K562 (cell line): ENCODE results near the gene JSRP1. TPM values are rescaled to one million over a fixed set of nuclear protein-coding genes. Genes with fewer than 3 reads are reported as not detected.
A peak's percentile ranks its signal among the peaks of the same experiment; 100 is the strongest.

Source experiments
- BRF2 ChIP-seq: IDR thresholded peaks from 3 replicates; pipeline ENCODE4 v1.6.1; 2011; ENCODE audit warnings: borderline replicate concordance, mild to moderate bottlenecking; ENCODE audit not compliant: insufficient read length, insufficient read depth
- CREB3L1 ChIP-seq: fragments of 450-650 bp; IDR thresholded peaks from 2 replicates; pipeline ENCODE4 v1.6.1; 2014; ENCODE audit warnings: low read depth, mild to moderate bottlenecking, moderate library complexity, borderline replicate concordance
- EP400 ChIP-seq: fragments of 450-650 bp; IDR thresholded peaks from 2 replicates; pipeline ENCODE4 v1.6.1; 2017; ENCODE audit warnings: antibody characterized with exemption, mild to moderate bottlenecking, moderate library complexity
- ETV6 ChIP-seq, 3 experiments: fragments of 150-350 bp in 1 of 3; sonication (generic) in 1 of 3; formaldehyde crosslinking in 1 of 3; IDR thresholded peaks; 2 replicates each; pipeline versions ENCODE4 v1.6.1 to v1.8.0; 2014 to 2022; ENCODE audit warnings: borderline replicate concordance in 2 of 3, low read depth in 2 of 3, antibody characterized with exemption in 1 of 3, low read length in 1 of 3, mild to moderate bottlenecking in 1 of 3, missing genetic modification reagents in 1 of 3
- HMGN3 ChIP-seq: IDR thresholded peaks from 2 replicates; pipeline ENCODE4 v1.6.1; 2011; ENCODE audit warnings: borderline replicate concordance, low read depth, mild to moderate bottlenecking, mixed read lengths, low read length; ENCODE audit not compliant: insufficient read length; ENCODE audit errors: extremely low read depth
- LARP7 ChIP-seq: fragments of 450-650 bp; IDR thresholded peaks from 2 replicates; pipeline ENCODE4 v1.6.1; 2016
- NR2F6 ChIP-seq: fragments of 450-650 bp; formaldehyde crosslinking; IDR thresholded peaks from 2 replicates; pipeline ENCODE4 v1.4.0; 2020; ENCODE audit warnings: mild to moderate bottlenecking
- PRMT5 ChIP-seq: sonication (generic); formaldehyde crosslinking; IDR thresholded peaks from 2 replicates; pipeline ENCODE4 v1.5.0; 2020; ENCODE audit warnings: missing genetic modification reagents
- RBM25 ChIP-seq: fragments of 200-400 bp; formaldehyde crosslinking; IDR thresholded peaks from 2 replicates; pipeline ENCODE4 v1.6.1; 2018; ENCODE audit warnings: low read length, low read depth, moderate library complexity; ENCODE audit not compliant: severe bottlenecking
- SMAD3 ChIP-seq: fragments of 450-650 bp; formaldehyde crosslinking; conservative IDR thresholded peaks from 2 replicates; pipeline ENCODE4 v1.4.0; 2020; ENCODE audit warnings: mild to moderate bottlenecking
- SRSF9 ChIP-seq: fragments of 200-400 bp; formaldehyde crosslinking; IDR thresholded peaks from 2 replicates; pipeline ENCODE4 v1.6.1; 2017; ENCODE audit warnings: low read depth, low read length, borderline replicate concordance
- THRAP3 ChIP-seq: fragments of 450-650 bp; IDR thresholded peaks from 2 replicates; pipeline ENCODE4 v1.6.1; 2016; ENCODE audit warnings: mild to moderate bottlenecking, inconsistent platforms, borderline replicate concordance
- YY1 ChIP-seq, 3 experiments: IDR thresholded peaks; 2 replicates each; pipeline ENCODE4 v1.6.1; 2011; ENCODE audit warnings: low read length in 2 of 3, mild to moderate bottlenecking in 2 of 3, moderate library complexity in 2 of 3, borderline replicate concordance in 1 of 3, control low read depth in 1 of 3, low read depth in 1 of 3; ENCODE audit not compliant: insufficient read depth in 3 of 3, insufficient replicate concordance in 2 of 3, control insufficient read depth in 1 of 3, insufficient read length in 1 of 3; ENCODE audit errors: extremely low read depth in 1 of 3
- ZNF23 ChIP-seq: fragments of 250-450 bp; sonication (Bioruptor Pico); IDR thresholded peaks from 2 replicates; pipeline ENCODE4 v1.4.0; 2020; ENCODE audit warnings: mild to moderate bottlenecking
- ZNF41 ChIP-seq: fragments of 250-450 bp; sonication (Bioruptor Pico); conservative IDR thresholded peaks from 2 replicates; pipeline ENCODE4 v1.4.0; 2020; ENCODE audit warnings: mild to moderate bottlenecking
- ZNF644 ChIP-seq: fragments of 200-800 bp; sonication (Bioruptor generic); IDR thresholded peaks from 2 replicates; pipeline ENCODE4 v1.6.1; 2016; ENCODE audit warnings: low read depth, missing genetic modification characterization, missing compliant biosample characterization
- polyA plus RNA-seq, 8 experiments: library from polyadenylated mRNA; depleted of rRNA in 4 of 8; stranded (reverse) in 5 of 8; unstranded in 3 of 8; fragments of >200 nt; fragmentation: Nextera tagmentation in 2 of 8; fragmentation: Illumina TruSeq in 1 of 8; extraction: Ambion mirVana in 2 of 8; extraction: Trizol in 1 of 8; gene quantifications; 2 replicates each; pipeline versions ENCODE4 v1.2.1 to v1.2.3, GENCODE V29; 2011 to 2014; ENCODE audit warnings: inconsistent platforms in 1 of 8, missing spikeins in 1 of 8
- total RNA-seq, 7 experiments: library from RNA; depleted of rRNA in 6 of 7; stranded (reverse); fragments of >200 nt in 6 of 7; fragmentation: Illumina TruSeq in 2 of 7; extraction: Trizol in 2 of 7; gene quantifications; 2 replicates each; pipeline versions ENCODE4 v1.2.1 to v1.2.3, GENCODE V29; 2011 to 2021; ENCODE audit warnings: low replicate concordance in 1 of 7
- TF ChIP-seq, protein P1 (sequence below), 2 experiments: IDR thresholded peaks in 1 of 2; conservative IDR thresholded peaks in 1 of 2; 2 replicates each; pipeline ENCODE4 v1.6.1; 2016; ENCODE audit warnings: low read depth in 2 of 2, mild to moderate bottlenecking in 1 of 2, missing compliant biosample characterization in 1 of 2, missing genetic modification characterization in 1 of 2, moderate library complexity in 1 of 2
- TF ChIP-seq, protein P2 (sequence below): fragments of 450-650 bp; formaldehyde crosslinking; IDR thresholded peaks from 2 replicates; pipeline ENCODE4 v1.4.0; 2020; ENCODE audit warnings: mild to moderate bottlenecking, moderate library complexity

The JSRP1 gene
- total and polyA plus RNA-seq, 9 of the 15 experiments (the other 6 are each of a cell fraction or from before 2014, with no cell fraction given): 0.08 to 1.2 (median 0.51) TPM; not detected in 4

DNA sequence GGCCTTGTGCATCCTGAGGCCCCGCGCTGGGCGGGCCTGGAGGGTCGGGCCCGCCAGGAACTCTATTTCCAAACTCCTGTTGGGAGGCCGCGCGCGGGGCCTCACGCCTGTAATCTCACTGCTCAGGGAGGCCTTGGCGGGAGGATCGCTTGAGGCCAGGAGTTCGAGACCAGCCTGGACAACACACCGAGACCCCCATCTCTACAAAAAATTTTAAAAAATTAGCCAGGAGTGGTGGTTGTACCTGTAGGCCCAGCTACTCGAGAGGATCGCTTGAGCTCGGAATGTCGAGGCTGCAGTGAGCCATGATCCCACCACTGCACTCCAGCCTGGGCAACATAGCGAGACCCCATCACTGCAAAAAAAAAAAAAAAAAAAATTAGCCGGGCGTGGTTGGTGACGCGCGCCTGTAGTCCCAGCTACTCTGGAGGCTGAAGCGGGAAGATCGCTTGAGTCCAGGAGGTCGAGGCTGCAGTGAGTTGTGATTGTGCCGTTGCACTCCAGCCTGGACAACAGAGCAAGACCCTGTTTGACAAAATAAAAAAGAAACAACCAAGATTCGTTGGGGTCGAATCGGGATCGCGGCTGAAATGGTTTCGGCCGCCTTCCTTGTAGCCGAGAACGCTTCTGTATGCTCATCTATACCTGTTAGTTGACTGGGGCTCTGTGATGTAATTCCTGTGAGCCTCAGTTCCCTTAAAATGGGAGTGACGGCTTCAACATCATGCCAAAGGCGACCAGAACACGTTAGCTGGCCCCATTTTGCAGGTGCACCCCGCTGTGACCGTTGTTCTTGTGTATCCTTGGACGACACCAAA, 19.0 kb downstream of the JSRP1 start (continued):
- no peak for TF ChIP-seq LARP7
- TF ChIP-seq, protein P1, sequence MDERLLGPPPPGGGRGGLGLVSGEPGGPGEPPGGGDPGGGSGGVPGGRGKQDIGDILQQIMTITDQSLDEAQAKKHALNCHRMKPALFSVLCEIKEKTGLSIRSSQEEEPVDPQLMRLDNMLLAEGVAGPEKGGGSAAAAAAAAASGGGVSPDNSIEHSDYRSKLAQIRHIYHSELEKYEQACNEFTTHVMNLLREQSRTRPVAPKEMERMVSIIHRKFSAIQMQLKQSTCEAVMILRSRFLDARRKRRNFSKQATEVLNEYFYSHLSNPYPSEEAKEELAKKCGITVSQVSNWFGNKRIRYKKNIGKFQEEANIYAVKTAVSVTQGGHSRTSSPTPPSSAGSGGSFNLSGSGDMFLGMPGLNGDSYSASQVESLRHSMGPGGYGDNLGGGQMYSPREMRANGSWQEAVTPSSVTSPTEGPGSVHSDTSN (CRISPR knock-in tag; IDR thresholded peaks at IDR 0.05; ENCODE audit: low read depth): no peak
- TF ChIP-seq, protein P1 (tag; conservative IDR thresholded peaks at IDR 0.05; ENCODE audit: low read depth): no peak
- no peak for TF ChIP-seq SMAD3 (CRISPR knock-in tag)
- no peak for TF ChIP-seq ZNF644 (tag)
- TF ChIP-seq ETV6 (IDR thresholded peaks at IDR 0.05; ENCODE audit: borderline replicate concordance in 1 of 2, low read depth in 2 of 2, low read length in 1 of 2): no peak
- no peak for TF ChIP-seq ETV6 (CRISPR knock-in tag; IDR thresholded peaks at IDR 0.05; ENCODE audit: borderline replicate concordance)
- peak; percentile 53 for TF ChIP-seq RBM25
- TF ChIP-seq ZNF23 (CRISPR knock-in tag): no peak
- no peak for TF ChIP-seq THRAP3
- no peak for TF ChIP-seq EP400
- TF ChIP-seq BRF2: no peak
- TF ChIP-seq NR2F6 (CRISPR knock-in tag): 0 out of 2 replicates have a peak, but pooled peaks have one; percentile 17
- TF ChIP-seq SRSF9: no peak
- TF ChIP-seq, protein P2, sequence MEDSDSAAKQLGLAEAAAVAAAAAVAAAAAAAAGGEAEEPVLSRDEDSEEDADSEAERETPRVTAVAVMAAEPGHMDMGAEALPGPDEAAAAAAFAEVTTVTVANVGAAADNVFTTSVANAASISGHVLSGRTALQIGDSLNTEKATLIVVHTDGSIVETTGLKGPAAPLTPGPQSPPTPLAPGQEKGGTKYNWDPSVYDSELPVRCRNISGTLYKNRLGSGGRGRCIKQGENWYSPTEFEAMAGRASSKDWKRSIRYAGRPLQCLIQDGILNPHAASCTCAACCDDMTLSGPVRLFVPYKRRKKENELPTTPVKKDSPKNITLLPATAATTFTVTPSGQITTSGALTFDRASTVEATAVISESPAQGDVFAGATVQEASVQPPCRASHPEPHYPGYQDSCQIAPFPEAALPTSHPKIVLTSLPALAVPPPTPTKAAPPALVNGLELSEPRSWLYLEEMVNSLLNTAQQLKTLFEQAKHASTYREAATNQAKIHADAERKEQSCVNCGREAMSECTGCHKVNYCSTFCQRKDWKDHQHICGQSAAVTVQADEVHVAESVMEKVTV: no peak
- no peak for TF ChIP-seq HMGN3
- no peak for TF ChIP-seq PRMT5 (CRISPR knock-in tag)
- no peak; the same call in 1 of the 2 replicates for TF ChIP-seq CREB3L1
- no peak for TF ChIP-seq ZNF41 (CRISPR knock-in tag)
- peak in 1 of 3 experiments; percentile 19 for TF ChIP-seq YY1 (IDR thresholded peaks at IDR 0.05; ENCODE audit: borderline replicate concordance in 1 of 3, control insufficient read depth in 1 of 3, extremely low read depth in 1 of 3, insufficient read depth in 3 of 3, insufficient read length in 1 of 3, insufficient replicate concordance in 2 of 3, low read depth in 1 of 3, low read length in 2 of 3)
